Activated CD8-positive, alpha-beta memory T cell treated with anti-CD3 and anti-CD28 coated beads, Interleukin-2, amount 10 ng/mL, durations not matched to agents 7 days and 5 days (primary cell): Measurements from ENCODE around the gene MRPS22. TPM values are rescaled to one million over a fixed set of nuclear protein-coding genes. Genes with fewer than 3 reads are reported as not detected.

Source experiments
- ATAC-seq: fragments of 150-1000 bp; cut with Tn5 transposase; one replicate; pipeline ENCODE4 v1.10.0; 2021; ENCODE audit warnings: moderate library complexity
- CTCF ChIA-PET: fragments of 350-600 bp; sonication (Branson Sonifier 250); formaldehyde crosslinking; loops from one replicate; lab custom pipeline; 2021; ENCODE audit warnings: antibody characterized with exemption; lab: Charles Lee
- DNase-seq: peaks from one replicate; pipeline ENCODE4 v3.0.0-alpha.2; 2020
- H3K27ac Mint-ChIP-seq: one replicate; pipeline ENCODE4 v1.8.0; 2021; ENCODE audit warnings: mild to moderate bottlenecking, mixed read lengths
- H3K27me3 Mint-ChIP-seq: one replicate; pipeline ENCODE4 v1.8.0; 2021; ENCODE audit warnings: mixed read lengths
- H3K36me3 Mint-ChIP-seq: one replicate; pipeline ENCODE4 v1.8.0; 2021; ENCODE audit warnings: mild to moderate bottlenecking, mixed read lengths
- H3K4me1 Mint-ChIP-seq: one replicate; pipeline ENCODE4 v1.8.0; 2021; ENCODE audit warnings: mixed read lengths
- H3K4me3 Mint-ChIP-seq: one replicate; pipeline ENCODE4 v1.8.0; 2021; ENCODE audit warnings: mild to moderate bottlenecking, moderate library complexity, mixed read lengths
- H3K9me3 Mint-ChIP-seq: one replicate; pipeline ENCODE4 v1.8.0; 2022; ENCODE audit warnings: low read depth, mixed read lengths
- total RNA-seq, 2 experiments: library from RNA; stranded (reverse); gene quantifications; one replicate each; pipeline ENCODE4 v1.2.3, GENCODE V29; 2021

The MRPS22 gene
- total RNA-seq, 2 experiments from 2014 or later, result 36.1 to 41.2 TPM

- ATAC-seq (no peak), DNase-seq (no peak)
- CTCF ChIA-PET, result interaction anchor here (0.9 to 1.5 kb wide), 2 partner anchors 23 to 194 kb away, joined by 3 read pairs; no protein-coding TSS in a partner anchor
- no peak overlapping the region for H3K27ac Mint-ChIP-seq
- H3K4me1 Mint-ChIP-seq, result peaks cover 14% of the 10 kb centered on the region
- H3K4me3 Mint-ChIP-seq, result no peak overlapping the region
- no peaks in the 10 kb centered on the region for H3K9me3 Mint-ChIP-seq
- peaks cover 2% of the 10 kb centered on the region for H3K27me3 Mint-ChIP-seq
- no peaks in the 10 kb centered on the region for H3K36me3 Mint-ChIP-seq
These were observed 37.7 kb upstream of the MRPS22 start for GRCh38 chr3:139306078-139306477.

DNA sequence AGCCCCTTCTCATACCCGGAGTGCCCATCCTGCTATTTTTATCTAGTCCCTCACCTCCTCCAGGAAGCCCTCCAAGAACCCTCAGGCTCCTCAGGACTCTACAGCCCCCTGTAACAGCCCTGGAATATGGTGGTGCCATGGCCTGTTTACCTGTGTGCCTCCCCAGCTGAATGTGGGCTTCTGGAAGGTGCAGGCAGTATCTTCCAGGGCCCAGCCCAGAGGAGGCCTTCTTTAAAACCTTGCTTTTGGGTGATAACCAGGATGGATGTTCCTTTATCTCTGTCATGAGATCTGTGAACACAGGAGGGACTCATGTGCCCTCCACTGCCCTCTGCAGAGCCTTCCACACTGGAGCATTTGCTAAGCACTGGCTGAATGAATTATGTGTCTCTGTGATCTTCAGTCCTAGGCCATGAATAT is 36.7 kb upstream of the MRPS22 start:
- no peak overlapping the region for H3K4me3 Mint-ChIP-seq
- H3K9me3 Mint-ChIP-seq, result no peaks in the 10 kb centered on the region
- CTCF ChIA-PET, result no interaction called here
- H3K27ac Mint-ChIP-seq, result no peak overlapping the region
- H3K36me3 Mint-ChIP-seq, result no peaks in the 10 kb centered on the region
- peaks cover 2% of the 10 kb centered on the region for H3K27me3 Mint-ChIP-seq
- peaks cover 13% of the 10 kb centered on the region for H3K4me1 Mint-ChIP-seq
- DNase-seq, result no peak
- ATAC-seq, result no peak

GRCh38 chr3:139307601-139308555 is 35.9 kb upstream of the MRPS22 start:
- no peak overlapping the region for H3K4me3 Mint-ChIP-seq
- DNase-seq, result no peak
- H3K36me3 Mint-ChIP-seq, result no peaks in the 10 kb centered on the region
- H3K27ac Mint-ChIP-seq, result no peak overlapping the region
- no peaks in the 10 kb centered on the region for H3K27me3 Mint-ChIP-seq
- no peaks in the 10 kb centered on the region for H3K9me3 Mint-ChIP-seq
- CTCF ChIA-PET, result no interaction called here
- ATAC-seq, result no peak
- peaks cover 5% of the 10 kb centered on the region for H3K4me1 Mint-ChIP-seq

GRCh38 chr3:139308560-139308959 is 35.3 kb upstream of the MRPS22 start:
- DNase-seq (no peak), ATAC-seq (no peak)
- CTCF ChIA-PET, result no interaction called here
- H3K36me3 Mint-ChIP-seq, result no peaks in the 10 kb centered on the region
- no peak overlapping the region for H3K4me3 Mint-ChIP-seq
- H3K27ac Mint-ChIP-seq, result no peak overlapping the region
- H3K4me1 Mint-ChIP-seq, result no peaks in the 10 kb centered on the region
- peaks cover 3% of the 10 kb centered on the region for H3K27me3 Mint-ChIP-seq
- H3K9me3 Mint-ChIP-seq, result no peaks in the 10 kb centered on the region

DNA sequence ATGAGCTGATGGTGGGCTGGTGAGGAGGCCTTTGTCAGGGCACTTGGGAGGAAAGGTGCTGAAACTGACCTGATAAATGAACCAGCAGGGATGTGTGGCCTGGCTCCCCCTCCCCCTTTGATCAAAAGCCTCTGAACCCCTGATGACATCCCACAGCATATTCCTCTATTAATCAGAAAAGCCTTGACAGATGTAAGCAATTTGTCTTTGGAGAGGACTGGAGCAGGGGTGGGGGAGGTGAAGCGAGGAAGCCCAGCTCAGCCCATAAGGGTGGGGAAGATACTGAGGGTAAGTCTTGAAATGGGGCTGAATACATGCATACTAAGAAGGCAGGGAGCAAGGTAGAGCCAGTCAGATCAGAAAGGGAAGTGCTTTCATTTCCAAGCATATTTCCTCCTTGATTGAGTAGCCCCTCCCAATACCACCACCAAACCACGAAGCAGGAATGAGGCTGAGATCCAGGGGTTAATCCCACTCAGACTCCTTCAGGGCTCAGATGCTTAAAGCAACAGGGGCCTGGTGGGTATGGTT is 34.7 kb upstream of the MRPS22 start:
- H3K36me3 Mint-ChIP-seq, result no peaks in the 10 kb centered on the region
- peaks cover 6% of the 10 kb centered on the region for H3K27me3 Mint-ChIP-seq
- CTCF ChIA-PET, result no interaction called here
- no peak for ATAC-seq
- H3K4me3 Mint-ChIP-seq, result no peak overlapping the region
- H3K27ac Mint-ChIP-seq, result no peak overlapping the region
- DNase-seq, result no peak
- no peaks in the 10 kb centered on the region for H3K9me3 Mint-ChIP-seq
- H3K4me1 Mint-ChIP-seq, result no peaks in the 10 kb centered on the region

- no peaks in the 10 kb centered on the region for H3K36me3 Mint-ChIP-seq
- CTCF ChIA-PET, result no interaction called here
These were observed 33.9 kb upstream of the MRPS22 start for GRCh38 chr3:139309880-139310279.

GRCh38 chr3:139310474-139310933 is 33.3 kb upstream of the MRPS22 start:
- CTCF ChIA-PET, result interaction anchor here (1.2 to 1.3 kb wide), 2 partner anchors 15 to 18 kb away, joined by 3 read pairs; no protein-coding TSS in a partner anchor
- Mint-ChIP-seq H3K27ac (no peak overlapping the region), H3K9me3 (no peaks in the 10 kb centered on the region), H3K4me3 (no peak overlapping the region), H3K27me3 (peaks cover 10% of the 10 kb centered on the region), H3K4me1 (no peaks in the 10 kb centered on the region), H3K36me3 (no peaks in the 10 kb centered on the region)
- ATAC-seq, result no peak
- DNase-seq, result no peak

More at GRCh38 chr3:139309880-139310279, 33.9 kb upstream of the MRPS22 start:
- Mint-ChIP-seq H3K4me3 (no peak overlapping the region), H3K27ac (no peak overlapping the region), H3K9me3 (no peaks in the 10 kb centered on the region), H3K4me1 (no peaks in the 10 kb centered on the region), H3K27me3 (peaks cover 9% of the 10 kb centered on the region)
- ATAC-seq, result no peak
- no peak for DNase-seq

GRCh38 chr3:139311557-139311956 is 32.3 kb upstream of the MRPS22 start:
- Mint-ChIP-seq H3K4me1 (no peaks in the 10 kb centered on the region), H3K4me3 (no peak overlapping the region), H3K36me3 (no peaks in the 10 kb centered on the region), H3K27ac (no peak overlapping the region), H3K27me3 (peaks cover 10% of the 10 kb centered on the region), H3K9me3 (no peaks in the 10 kb centered on the region)
- ATAC-seq (no peak), DNase-seq (no peak)
- CTCF ChIA-PET, result interaction anchor here (1.2 to 1.3 kb wide), 2 partner anchors 14 to 17 kb away, joined by 3 read pairs; no protein-coding TSS in a partner anchor

DNA sequence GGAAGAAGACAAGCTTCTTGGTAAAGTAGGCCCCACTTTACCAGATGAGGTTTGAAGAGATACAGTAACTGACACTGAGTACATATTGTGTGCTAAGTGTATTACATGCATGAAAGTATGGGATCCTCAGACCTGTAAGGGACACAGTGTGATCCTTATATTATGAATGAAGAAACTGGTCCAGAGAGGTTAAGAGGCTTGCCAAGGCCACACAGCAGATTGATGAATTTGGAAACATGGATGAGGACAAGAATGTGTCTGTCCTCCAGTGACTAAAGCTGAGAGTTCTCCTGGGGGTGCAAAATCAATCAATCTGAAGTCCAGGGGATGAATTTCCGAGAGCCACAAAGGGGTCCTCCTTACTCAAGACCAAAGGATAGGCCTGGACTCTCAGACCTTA is 31.4 kb upstream of the MRPS22 start:
- Mint-ChIP-seq H3K4me3 (no peak overlapping the region), H3K27me3 (peaks cover 11% of the 10 kb centered on the region), H3K36me3 (no peaks in the 10 kb centered on the region), H3K9me3 (no peaks in the 10 kb centered on the region), H3K27ac (no peak overlapping the region), H3K4me1 (no peaks in the 10 kb centered on the region)
- CTCF ChIA-PET, result interaction anchor here (2.2 kb wide), 1 partner anchor 16 kb away, joined by 7 read pairs; no protein-coding TSS in a partner anchor
- ATAC-seq (no peak), DNase-seq (no peak)

- Mint-ChIP-seq H3K4me1 (no peaks in the 10 kb centered on the region), H3K9me3 (no peaks in the 10 kb centered on the region), H3K4me3 (no peak overlapping the region), H3K36me3 (no peaks in the 10 kb centered on the region), H3K27ac (no peak overlapping the region), H3K27me3 (peaks cover 13% of the 10 kb centered on the region)
- DNase-seq (no peak), ATAC-seq (no peak)
- CTCF ChIA-PET, result interaction anchor here (1.1 to 2.2 kb wide), 2 partner anchors 12 to 16 kb away, joined by 3 to 7 read pairs; no protein-coding TSS in a partner anchor
These were observed 30.9 kb upstream of the MRPS22 start for GRCh38 chr3:139312959-139313358.

DNA sequence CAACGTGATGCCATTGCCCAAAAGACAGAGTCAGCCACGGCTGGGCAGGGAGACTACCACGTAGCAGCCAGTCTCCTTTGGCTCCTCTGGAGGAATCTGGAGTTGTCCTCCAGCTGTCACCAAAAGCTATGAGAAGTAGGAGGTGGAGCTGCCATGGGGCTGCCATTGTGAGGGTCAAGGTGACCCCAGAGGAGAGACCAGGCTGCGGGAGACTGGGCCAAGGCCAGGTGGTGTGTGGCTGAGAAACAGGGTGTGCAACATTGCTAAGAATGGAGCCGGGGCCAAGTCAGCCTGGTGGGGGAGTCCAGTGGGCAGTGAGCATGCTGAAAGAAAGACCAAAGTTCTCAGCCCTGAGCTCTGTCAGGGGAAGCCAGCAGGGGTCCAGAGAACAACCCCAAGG is 29.9 kb upstream of the MRPS22 start:
- ATAC-seq (no peak), DNase-seq (no peak)
- H3K27me3 Mint-ChIP-seq, result peaks cover 13% of the 10 kb centered on the region
- H3K27ac Mint-ChIP-seq, result no peak overlapping the region
- H3K4me3 Mint-ChIP-seq, result no peak overlapping the region
- H3K36me3 Mint-ChIP-seq, result no peaks in the 10 kb centered on the region
- no peaks in the 10 kb centered on the region for H3K9me3 Mint-ChIP-seq
- no peaks in the 10 kb centered on the region for H3K4me1 Mint-ChIP-seq
- CTCF ChIA-PET, result interaction anchor here (1.1 to 2.2 kb wide), 2 partner anchors 11 to 15 kb away, joined by 3 to 7 read pairs; no protein-coding TSS in a partner anchor

- H3K27me3 Mint-ChIP-seq, result peaks cover 17% of the 10 kb centered on the region
- no peaks in the 10 kb centered on the region for H3K4me1 Mint-ChIP-seq
- no peak for DNase-seq
- no peaks in the 10 kb centered on the region for H3K9me3 Mint-ChIP-seq
- no peak for ATAC-seq
- CTCF ChIA-PET, result interaction anchor here (2.8 kb wide), 1 partner anchor 12 kb away, joined by 11 read pairs; no protein-coding TSS in a partner anchor
- no peaks in the 10 kb centered on the region for H3K36me3 Mint-ChIP-seq
- no peak overlapping the region for H3K27ac Mint-ChIP-seq
- H3K4me3 Mint-ChIP-seq, result no peak overlapping the region
These were observed 26.6 kb upstream of the MRPS22 start for GRCh38 chr3:139317215-139317614.

GRCh38 chr3:139317660-139318430 is 26.0 kb upstream of the MRPS22 start:
- ATAC-seq, result no peak
- no peaks in the 10 kb centered on the region for H3K9me3 Mint-ChIP-seq
- no peak overlapping the region for H3K27ac Mint-ChIP-seq
- no peak for DNase-seq
- peaks cover 17% of the 10 kb centered on the region for H3K27me3 Mint-ChIP-seq
- H3K4me1 Mint-ChIP-seq, result no peaks in the 10 kb centered on the region
- CTCF ChIA-PET, result interaction anchor here (2.8 kb wide), 1 partner anchor 11 kb away, joined by 11 read pairs; no protein-coding TSS in a partner anchor
- no peaks in the 10 kb centered on the region for H3K36me3 Mint-ChIP-seq
- no peak overlapping the region for H3K4me3 Mint-ChIP-seq
